Measurements from ENCODE around the gene ERFE.

Gene ERFE

GRCh38 chr2:238149841-238150572, 8.8 kb upstream of the ERFE start:
- no peak for TF ChIP-seq GATA1 (IDR thresholded peaks at IDR 0.05; ENCODE audit: low read depth, low read length)
- TF ChIP-seq POLR2A (IDR thresholded peaks at IDR 0.05; ENCODE audit: low read length) = no peak
- no peak for DNase-seq

GRCh38 chr2:238150686-238151085, 8.1 kb upstream of the ERFE start:
- TF ChIP-seq GATA1 (IDR thresholded peaks at IDR 0.05; ENCODE audit: low read depth, low read length) (no peak), POLR2A (IDR thresholded peaks at IDR 0.05; ENCODE audit: low read length) (no peak)
- DNase-seq = no peak

- DNase-seq = no peak
- TF ChIP-seq GATA1 (IDR thresholded peaks at IDR 0.05; ENCODE audit: low read depth, low read length) (no peak), POLR2A (IDR thresholded peaks at IDR 0.05; ENCODE audit: low read length) (no peak)
Measured at GRCh38 chr2:238151205-238151604, 7.6 kb upstream of the ERFE start.

- DNase-seq = no peak
- TF ChIP-seq GATA1 (IDR thresholded peaks at IDR 0.05; ENCODE audit: low read depth, low read length) = no peak
- no peak for TF ChIP-seq POLR2A (IDR thresholded peaks at IDR 0.05; ENCODE audit: low read length)
Measured at GRCh38 chr2:238151628-238152235, 7.0 kb upstream of the ERFE start.

GRCh38 chr2:238152771-238153688, 5.7 kb upstream of the ERFE start:
- peak in 1 of 2 experiments; percentile 19 for DNase-seq
- no peak for TF ChIP-seq GATA1 (IDR thresholded peaks at IDR 0.05; ENCODE audit: low read depth, low read length)

DNA sequence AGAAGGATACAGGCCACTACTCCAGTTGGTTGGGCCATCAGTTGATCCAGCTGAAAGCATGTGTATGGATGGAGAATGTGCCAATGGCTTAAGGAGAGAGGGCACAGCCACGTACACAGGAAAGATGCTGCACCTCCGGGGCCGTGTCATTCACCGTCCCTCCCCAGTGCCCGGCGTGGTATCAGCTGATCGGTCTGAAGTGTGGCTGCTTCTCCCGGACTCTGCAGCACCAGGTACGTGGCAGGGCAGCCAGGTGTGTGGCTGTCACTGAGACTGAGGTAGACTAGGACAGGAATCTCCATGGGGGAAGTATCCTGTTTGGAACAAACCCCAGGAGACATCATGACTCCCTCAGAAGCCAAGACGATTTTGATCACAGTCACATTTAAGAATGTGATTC, 4.2 kb upstream of the ERFE start:
- no peak for TF ChIP-seq GATA1 (IDR thresholded peaks at IDR 0.05; ENCODE audit: low read depth, low read length)
- no peak for DNase-seq

GRCh38 chr2:238155051-238155760, 3.6 kb upstream of the ERFE start:
- TF ChIP-seq GATA1 (IDR thresholded peaks at IDR 0.05; ENCODE audit: low read depth, low read length) (no peak), POLR2A (IDR thresholded peaks at IDR 0.05; ENCODE audit: low read length) (no peak)
- DNase-seq = no peak

DNA sequence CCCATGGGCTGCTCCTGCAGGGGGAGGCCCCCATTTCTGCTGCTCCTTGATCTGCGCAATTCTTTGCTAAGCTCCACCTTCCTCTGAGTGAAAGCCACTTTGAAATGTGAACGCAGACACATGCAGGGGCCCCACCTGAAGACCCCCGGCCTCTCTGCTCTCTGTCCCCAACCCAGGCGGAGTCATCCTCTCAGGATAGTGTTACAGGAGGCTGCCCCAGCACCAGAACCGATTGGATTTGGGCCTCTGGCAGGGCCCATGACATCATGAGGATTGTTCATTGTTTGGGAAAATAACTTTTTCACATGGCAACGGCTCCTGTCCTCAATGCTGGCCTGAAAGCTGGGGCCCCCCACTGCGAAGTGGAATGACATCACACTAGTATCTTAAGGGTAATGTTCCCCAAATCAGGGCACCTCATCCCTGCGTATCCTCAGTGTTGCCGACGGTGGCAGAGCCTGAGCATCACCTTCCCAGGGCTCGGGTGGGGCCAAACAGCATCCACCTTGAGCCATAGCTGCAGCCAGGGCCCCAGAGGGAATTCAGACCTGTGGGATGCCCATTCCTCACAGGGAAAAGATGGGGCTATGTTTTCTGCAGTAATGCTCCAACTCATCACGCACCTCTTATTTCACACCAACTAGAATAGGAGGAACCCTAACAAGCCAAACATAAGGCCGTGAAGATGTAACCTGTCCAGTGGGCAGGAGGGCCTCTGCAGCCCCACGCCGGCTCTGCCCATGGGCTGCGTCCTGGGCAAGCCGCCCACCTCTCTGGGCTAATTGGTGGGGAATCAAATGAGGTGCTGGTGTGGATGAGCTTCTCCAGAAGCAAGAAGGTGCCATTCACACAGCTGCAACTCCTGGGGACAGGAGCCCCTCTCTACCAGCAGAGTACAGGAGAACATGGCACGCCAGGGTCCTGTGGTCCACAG, 2.7 kb upstream of the ERFE start:
- TF ChIP-seq POLR2A (IDR thresholded peaks at IDR 0.05; ENCODE audit: low read length) (no peak), GATA1 (IDR thresholded peaks at IDR 0.05; ENCODE audit: low read depth, low read length) (no peak)
- DNase-seq = no peak

GRCh38 chr2:238157506-238158017, 1.2 kb upstream of the ERFE start:
- no peak for DNase-seq
- TF ChIP-seq POLR2A (IDR thresholded peaks at IDR 0.05; ENCODE audit: low read length) (no peak), GATA1 (IDR thresholded peaks at IDR 0.05; ENCODE audit: low read depth, low read length) (no peak)

DNA sequence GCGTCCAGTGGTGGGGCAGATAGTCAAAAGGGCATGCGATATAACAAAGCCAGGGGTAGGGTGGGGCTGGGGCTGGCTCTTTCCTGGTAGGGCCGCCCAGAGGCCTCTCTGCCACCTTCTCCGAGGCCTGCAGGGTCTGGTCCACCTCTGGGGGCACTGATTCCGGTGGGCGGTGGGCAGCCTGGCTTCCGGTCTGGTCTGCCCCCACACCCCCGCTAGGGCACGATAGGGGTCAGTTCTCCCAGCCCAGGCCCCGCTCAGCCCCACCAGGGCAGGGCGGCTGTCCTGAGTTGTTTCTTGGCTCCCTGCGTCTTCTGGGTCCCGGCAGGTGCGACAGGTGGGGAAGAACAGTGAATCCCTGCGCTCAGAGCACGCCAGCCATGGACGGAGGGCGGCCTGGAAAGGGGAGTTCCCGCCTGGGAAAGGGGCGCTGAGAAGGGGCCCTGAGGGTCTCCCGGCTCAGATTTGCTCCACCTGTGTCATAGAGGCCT, 707 bp upstream of the ERFE start:
- no peak for DNase-seq

GRCh38 chr2:238159071-238159539, 335 bp downstream of the ERFE start:
- no peak for TF ChIP-seq POLR2A (IDR thresholded peaks at IDR 0.05; ENCODE audit: low read length)
- TF ChIP-seq GATA1 (IDR thresholded peaks at IDR 0.05; ENCODE audit: low read depth, low read length) = no peak
- peak; percentile 52 to 69 for DNase-seq

More for the DNA sequence above, 707 bp upstream of the ERFE start:
- TF ChIP-seq POLR2A (IDR thresholded peaks at IDR 0.05; ENCODE audit: low read length) (no peak), GATA1 (IDR thresholded peaks at IDR 0.05; ENCODE audit: low read depth, low read length) (no peak)

DNA sequence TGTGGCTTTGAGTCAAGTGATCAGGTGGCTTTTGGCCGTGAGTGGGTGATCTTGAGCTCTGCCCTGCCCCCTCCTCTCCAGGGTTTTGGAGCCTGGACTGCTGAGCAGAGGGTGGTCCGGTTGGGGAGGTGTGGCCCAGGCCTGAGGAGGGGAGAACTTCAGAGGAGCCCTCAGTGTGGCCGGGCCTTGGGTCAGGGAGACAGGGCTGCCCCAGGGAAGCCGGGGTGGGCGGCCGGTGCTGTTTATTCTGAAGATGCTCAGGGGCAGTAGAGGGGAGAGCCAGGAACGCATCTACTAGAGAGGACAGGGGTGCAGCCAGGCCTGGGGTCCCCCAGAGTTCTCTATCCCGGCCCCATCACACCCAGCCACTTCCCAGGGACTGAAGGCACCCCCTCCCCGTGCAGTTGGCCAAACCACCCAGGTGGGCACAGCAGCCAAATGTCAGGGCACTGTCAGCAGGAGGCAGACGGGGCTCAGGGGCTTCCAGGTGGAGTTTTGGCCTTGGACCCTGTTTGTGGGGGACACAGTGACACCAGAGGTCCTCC, 963 bp downstream of the ERFE start:
- peak; percentile 44 to 69 for DNase-seq
- TF ChIP-seq POLR2A (IDR thresholded peaks at IDR 0.05; ENCODE audit: low read length) = peak; percentile 51
- no peak for TF ChIP-seq GATA1 (IDR thresholded peaks at IDR 0.05; ENCODE audit: low read depth, low read length)
